ENCODE data around the gene ERBB2. TPM values are rescaled to one million over a fixed set of nuclear protein-coding genes. Genes with fewer than 3 reads are reported as not detected.

The ERBB2 gene
- total and polyA plus RNA-seq, 2 of the 13 experiments (the other 11 are each of a cell fraction or from before 2014, with no cell fraction given), result 57.7 to 64.1 TPM

- BruUV-seq (replicated peaks), result no TSS peak
- ChIA-PET POLR2A (interaction anchor here (1.9 to 9.4 kb wide), 4 partner anchors 10 to 25 kb away, joined by 7 to 96 read pairs (median 36); partner anchors contain the start of gene PGAP3), CTCF (ENCODE audit: low intra/inter-chr PET ratio, low total read pairs) (no interaction called here)
- Histone ChIP-seq H4K20me1 (ENCODE audit: insufficient read depth, low read length) (no peaks in the 10 kb centered on the region), H3K9ac (ENCODE audit: insufficient read depth, low read depth, low read length) (no peak overlapping the region), H3K79me2 (ENCODE audit: insufficient read depth, low read length) (no peaks in the 10 kb centered on the region), H3K36me3 (replicated peaks in 1 of 2; ENCODE audit: control insufficient read depth in 1 of 2, insufficient read depth in 2 of 2, low read length in 2 of 2) (no peaks in the 10 kb centered on the region), H2AFZ (ENCODE audit: low read length) (no peak overlapping the region), H3K9me3 (ENCODE audit: low read length) (no peaks in the 10 kb centered on the region), H3K27me3 (ENCODE audit: control insufficient read depth in 1 of 2, insufficient read depth in 2 of 2, low read length in 2 of 2) (no peaks in the 10 kb centered on the region), H3K4me3 (replicated peaks in 1 of 3; ENCODE audit: insufficient read depth in 1 of 3, low read depth in 2 of 3, low read length in 3 of 3) (no peak overlapping the region), H3K27ac (ENCODE audit: extremely low read length, insufficient read depth, low read length) (peak overlapping the region; percentile 12), H3K4me1 (ENCODE audit: insufficient read depth, low read length) (peaks cover 61% of the 10 kb centered on the region), H3K4me2 (ENCODE audit: low read depth, low read length) (peak overlapping the region; percentile 24; the same call in 1 of the 2 replicates)
- ATAC-seq (no peak), FAIRE-seq (no peak), DNase-seq (ENCODE audit: low spot score) (no peak)
- in situ Hi-C loops (cut with HindIII; ENCODE audit: extremely low pct_ligation_motif_present, low pct_unique_long_range_greater_than_20kb), result no loop called here
- WGBS (ENCODE audit: low lambda C conversion rate), result 82% methylated on average over 13 of the region's 13 CpGs
- intact Hi-C loops (cut with micrococcal nuclease; ENCODE audit: unreplicated experiment), result no loop called here
- TF ChIP-seq JDP2 (CRISPR knock-in tag; IDR thresholded peaks at IDR 0.05; ENCODE audit: borderline replicate concordance) (no peak), ZNF260 (CRISPR knock-in tag; IDR thresholded peaks at IDR 0.05; ENCODE audit: borderline replicate concordance, low read depth) (no peak), HIVEP1 (CRISPR knock-in tag; IDR thresholded peaks at IDR 0.05) (no peak), HNF4G (IDR thresholded peaks at IDR 0.05; ENCODE audit: borderline replicate concordance, low read depth, low read length) (0 out of 2 replicates have a peak, but pooled peaks have one; percentile 31), HNF4G (CRISPR knock-in tag; IDR thresholded peaks at IDR 0.05; ENCODE audit: borderline replicate concordance, low read depth) (no peak), PAF1 (CRISPR knock-in tag; IDR thresholded peaks at IDR 0.05) (no peak), ATF3 (CRISPR knock-in tag; IDR thresholded peaks at IDR 0.05) (no peak), TEAD3 (CRISPR knock-in tag; optimal IDR thresholded peaks at IDR 0.05; ENCODE audit: borderline replicate concordance) (peak; percentile 33), ZBTB20 (CRISPR knock-in tag; IDR thresholded peaks at IDR 0.05; ENCODE audit: borderline replicate concordance, low read depth) (no peak), PAX8 (CRISPR knock-in tag; IDR thresholded peaks at IDR 0.05; ENCODE audit: borderline replicate concordance) (no peak), ZFP36 (IDR thresholded peaks at IDR 0.05; ENCODE audit: borderline replicate concordance, low read depth, low read length, partially characterized antibody) (no peak), PRDM10 (CRISPR knock-in tag; IDR thresholded peaks at IDR 0.05; ENCODE audit: low read depth) (no peak), NAIF1 (CRISPR knock-in tag; IDR thresholded peaks at IDR 0.05; ENCODE audit: borderline replicate concordance) (no peak), MXD3 (CRISPR knock-in tag; IDR thresholded peaks at IDR 0.05) (no peak), TARDBP (CRISPR knock-in tag; IDR thresholded peaks at IDR 0.05) (no peak)
These were observed 21.3 kb upstream of the ERBB2 start for GRCh38 chr17:39678340-39679116.
